PC-9 (cell line): Measurements from ENCODE around the gene ANP32A.

Source experiments
- EZH2 ChIP-seq: fragments of 200-600 bp; sonication (generic); IDR thresholded peaks from 2 replicates; pipeline ENCODE4 v1.8.0; 2017; ENCODE audit warnings: antibody characterized with exemption, low read depth
- TF ChIP-seq, protein P1 (sequence below): fragments of 200-600 bp; sonication (generic); conservative IDR thresholded peaks from 2 replicates; pipeline ENCODE4 v1.6.1; 2017; ENCODE audit warnings: mixed run types, antibody characterized with exemption, mild to moderate bottlenecking, moderate library complexity

DNA sequence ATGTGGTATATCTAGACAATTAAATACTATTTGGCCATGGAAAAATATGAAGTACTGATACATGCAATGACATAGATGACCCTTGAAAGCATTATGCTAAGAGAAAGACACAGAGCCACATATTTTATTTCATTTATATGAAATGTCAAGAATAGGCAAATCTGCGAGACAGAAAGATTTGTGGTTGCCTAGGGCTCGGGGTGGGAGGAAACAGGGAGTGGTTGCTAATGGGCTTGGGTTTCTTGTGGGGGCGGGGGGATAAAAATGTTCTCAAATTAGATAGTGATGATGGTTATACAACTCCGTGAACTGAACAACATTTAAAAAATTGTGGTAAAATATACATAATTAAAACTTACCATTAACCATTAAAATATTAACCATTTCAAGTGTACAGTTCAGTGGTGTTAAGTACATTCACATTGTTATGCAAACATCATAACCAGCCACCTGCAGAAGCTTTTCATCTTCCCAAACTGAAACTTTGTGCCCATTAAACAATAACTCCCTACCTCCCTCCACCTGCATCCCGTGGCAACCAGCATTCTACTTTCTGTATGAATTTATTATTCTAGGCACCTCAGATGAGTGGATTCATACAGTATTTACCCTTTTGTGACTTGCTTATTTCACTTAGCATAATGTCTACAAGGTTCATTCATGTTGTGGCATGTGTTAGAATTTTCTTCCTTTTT, 24.3 kb upstream of the ANP32A start:
- TF ChIP-seq, protein P1, sequence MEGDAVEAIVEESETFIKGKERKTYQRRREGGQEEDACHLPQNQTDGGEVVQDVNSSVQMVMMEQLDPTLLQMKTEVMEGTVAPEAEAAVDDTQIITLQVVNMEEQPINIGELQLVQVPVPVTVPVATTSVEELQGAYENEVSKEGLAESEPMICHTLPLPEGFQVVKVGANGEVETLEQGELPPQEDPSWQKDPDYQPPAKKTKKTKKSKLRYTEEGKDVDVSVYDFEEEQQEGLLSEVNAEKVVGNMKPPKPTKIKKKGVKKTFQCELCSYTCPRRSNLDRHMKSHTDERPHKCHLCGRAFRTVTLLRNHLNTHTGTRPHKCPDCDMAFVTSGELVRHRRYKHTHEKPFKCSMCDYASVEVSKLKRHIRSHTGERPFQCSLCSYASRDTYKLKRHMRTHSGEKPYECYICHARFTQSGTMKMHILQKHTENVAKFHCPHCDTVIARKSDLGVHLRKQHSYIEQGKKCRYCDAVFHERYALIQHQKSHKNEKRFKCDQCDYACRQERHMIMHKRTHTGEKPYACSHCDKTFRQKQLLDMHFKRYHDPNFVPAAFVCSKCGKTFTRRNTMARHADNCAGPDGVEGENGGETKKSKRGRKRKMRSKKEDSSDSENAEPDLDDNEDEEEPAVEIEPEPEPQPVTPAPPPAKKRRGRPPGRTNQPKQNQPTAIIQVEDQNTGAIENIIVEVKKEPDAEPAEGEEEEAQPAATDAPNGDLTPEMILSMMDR, result no peak
- no peak for TF ChIP-seq EZH2
